Hematopoietic multipotent progenitor cell treated with erythropoietin and hydrocortisone succinate and interleukin-3 and kit ligand, for 8 days (in vitro differentiated cells): ENCODE results near the gene LRSAM1.

Experiments
- DNase-seq: peaks from one replicate; pipeline ENCODE4 v3.0.0-alpha.2; 2015

Gene LRSAM1

DNA sequence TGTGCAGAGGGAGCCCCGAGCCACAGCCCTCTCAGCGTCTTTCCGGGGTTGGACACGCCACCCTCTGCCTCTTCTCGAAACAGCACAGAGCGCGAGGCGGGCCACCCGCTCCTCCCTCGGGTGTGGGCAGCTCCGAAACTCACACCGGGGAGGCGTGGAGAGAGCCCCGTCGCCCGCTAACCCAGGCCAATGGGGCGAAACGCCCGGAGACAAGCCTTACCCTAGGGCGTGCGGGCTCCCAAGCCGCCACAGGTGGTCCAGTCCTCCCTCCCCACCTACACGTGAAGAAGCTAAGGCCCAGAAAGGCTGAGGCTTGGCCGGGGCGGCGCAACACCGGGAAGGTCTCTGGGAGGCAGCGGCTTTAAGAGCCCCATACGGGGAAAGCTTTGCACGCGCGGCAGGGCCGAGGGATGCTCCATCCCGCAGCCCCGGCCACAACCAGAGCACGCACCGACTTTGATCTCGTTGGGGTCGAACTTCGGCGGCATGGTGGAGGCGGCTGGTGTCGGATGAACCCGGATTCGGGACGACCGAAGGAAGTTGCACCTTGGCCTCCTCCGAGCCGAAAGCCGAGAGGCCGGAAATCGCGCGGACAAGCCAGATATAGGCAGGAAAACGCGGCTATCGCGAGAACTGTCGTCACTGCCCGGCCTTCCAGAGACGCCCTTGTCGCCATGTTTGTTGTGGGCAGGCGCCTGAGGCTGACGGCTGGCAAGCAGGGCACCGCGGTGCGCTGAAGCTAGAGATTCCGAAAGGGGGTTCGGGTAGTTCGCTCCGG, at the start of gene LRSAM1, which contains the start of gene RPL12:
LRSAM1 (plus strand) TSS at position 681 of the 778 bp plus-strand sequence. CDS start 3,018 bp downstream, outside the sequence.
RPL12 (minus strand) TSS at position 577 of the 778 bp plus-strand sequence; CDS start at position 488, 89 bp downstream.
- DNase-seq: peak; percentile 95

GRCh38 chr9:127402401-127403090, 48.8 kb upstream of the LRSAM1 start:
- no peak for DNase-seq

- no peak for DNase-seq
These were observed 47.7 kb upstream of the LRSAM1 start for GRCh38 chr9:127403507-127404192.

DNA sequence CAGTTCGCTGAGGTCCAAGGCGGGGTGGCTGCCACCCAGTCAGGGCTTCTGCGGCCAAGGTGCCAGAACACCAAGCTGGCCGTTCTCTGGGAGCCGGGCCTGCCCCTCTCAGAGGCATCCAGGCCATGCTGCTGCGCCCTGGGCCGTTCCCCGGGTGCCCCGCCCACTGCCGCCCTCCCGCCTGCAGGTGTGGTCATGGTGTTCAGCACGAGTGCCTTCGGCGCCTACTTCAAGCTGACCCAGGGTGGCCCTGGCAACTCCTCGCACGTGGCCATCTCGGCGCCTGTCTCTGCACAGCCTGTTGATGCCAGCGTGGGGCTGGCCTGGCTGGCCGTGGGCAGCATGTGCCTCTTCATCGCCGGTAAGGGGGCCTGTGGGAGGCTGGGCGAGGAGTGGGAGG, 46.7 kb upstream of the LRSAM1 start:
- no peak for DNase-seq

GRCh38 chr9:127405344-127406125, 45.8 kb upstream of the LRSAM1 start:
- no peak for DNase-seq

DNA sequence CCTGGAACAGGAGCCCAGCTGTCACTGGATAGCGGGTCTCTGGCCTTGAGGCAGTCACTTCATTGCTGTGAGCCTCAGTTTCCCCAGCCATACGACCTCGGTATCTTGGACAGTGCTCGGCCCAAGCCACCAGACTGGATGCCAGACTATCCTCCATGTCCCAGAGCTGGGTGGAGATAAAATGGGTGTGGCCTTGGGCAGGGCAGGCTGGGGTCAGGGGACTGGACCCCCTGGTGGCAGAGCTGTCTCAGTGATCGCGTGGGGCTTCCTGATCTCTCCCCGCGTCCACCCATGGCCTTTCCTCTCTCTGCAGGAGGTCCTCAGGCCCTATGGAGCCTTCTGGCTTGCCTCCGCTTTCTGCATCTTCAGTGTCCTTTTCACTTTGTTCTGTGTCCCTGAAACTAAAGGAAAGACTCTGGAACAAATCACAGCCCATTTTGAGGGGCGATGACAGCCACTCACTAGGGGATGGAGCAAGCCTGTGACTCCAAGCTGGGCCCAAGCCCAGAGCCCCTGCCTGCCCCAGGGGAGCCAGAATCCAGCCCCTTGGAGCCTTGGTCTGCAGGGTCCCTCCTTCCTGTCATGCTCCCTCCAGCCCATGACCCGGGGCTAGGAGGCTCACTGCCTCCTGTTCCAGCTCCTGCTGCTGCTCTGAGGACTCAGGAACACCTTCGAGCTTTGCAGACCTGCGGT, 44.4 kb upstream of the LRSAM1 start:
- DNase-seq: no peak

DNA sequence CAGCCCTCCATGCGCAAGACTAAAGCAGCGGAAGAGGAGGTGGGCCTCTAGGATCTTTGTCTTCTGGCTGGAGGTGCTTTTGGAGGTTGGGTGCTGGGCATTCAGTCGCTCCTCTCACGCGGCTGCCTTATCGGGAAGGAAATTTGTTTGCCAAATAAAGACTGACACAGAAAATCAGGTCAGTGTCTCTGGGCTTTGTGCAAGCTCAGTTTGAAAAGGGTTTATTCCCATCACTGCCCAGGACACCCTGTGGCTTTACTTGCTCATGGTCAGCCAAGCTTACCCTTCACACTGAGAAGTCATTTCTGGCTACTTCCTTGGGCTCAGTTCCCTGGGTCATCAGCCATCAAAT, 43.8 kb upstream of the LRSAM1 start:
- DNase-seq: no peak

GRCh38 chr9:127411122-127411521, 40.2 kb upstream of the LRSAM1 start:
- DNase-seq: no peak

- DNase-seq: no peak
These were observed 36.2 kb upstream of the LRSAM1 start for GRCh38 chr9:127415141-127415540.

DNA sequence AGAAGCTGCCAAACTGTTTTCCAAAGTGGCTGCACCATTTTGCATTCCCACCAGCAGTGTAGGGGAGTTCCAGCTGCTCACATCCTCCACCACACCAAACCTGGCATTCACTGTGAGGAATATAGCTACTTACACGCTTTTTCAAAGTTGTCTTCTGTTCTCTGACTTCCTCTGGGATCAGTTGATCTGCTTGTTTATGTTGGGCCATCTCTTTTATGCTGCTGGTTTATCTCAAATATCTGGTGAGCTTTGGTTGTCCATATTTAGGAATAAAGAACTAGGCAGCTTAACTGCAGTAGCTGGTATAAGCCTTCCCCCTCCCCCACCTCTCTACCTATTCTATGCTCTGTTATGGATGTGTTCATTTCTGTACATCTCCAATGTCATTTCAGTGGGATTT, 35.7 kb upstream of the LRSAM1 start:
- no peak for DNase-seq

- no peak for DNase-seq
These were observed 33.9 kb upstream of the LRSAM1 start for GRCh38 chr9:127417131-127418036.

DNA sequence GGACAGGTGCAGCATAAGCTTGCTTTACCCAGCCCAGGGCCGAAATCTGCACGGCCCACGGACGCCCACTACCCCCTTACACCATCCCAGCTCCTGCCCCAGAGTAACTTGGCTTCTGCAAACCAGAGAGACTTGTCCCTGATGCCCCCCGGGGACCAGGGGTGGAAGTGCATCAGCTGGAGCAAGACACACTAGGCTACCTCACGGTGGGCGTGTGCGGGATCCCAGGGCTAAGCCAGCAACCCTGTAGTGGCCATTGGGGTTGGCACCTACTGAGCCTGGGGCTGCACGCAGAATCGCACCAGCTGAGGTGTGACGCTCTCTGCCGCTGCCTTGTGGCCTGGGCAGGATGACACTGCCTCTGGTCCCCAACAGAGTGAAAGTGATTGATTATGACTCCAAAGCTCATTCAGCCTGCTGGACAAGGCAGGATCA, 33.3 kb upstream of the LRSAM1 start:
- DNase-seq: peak; percentile 64

- no peak for DNase-seq
These were observed 32.0 kb upstream of the LRSAM1 start for GRCh38 chr9:127419348-127419747.

- no peak for DNase-seq
These were observed 30.3 kb upstream of the LRSAM1 start for GRCh38 chr9:127421057-127421456.

DNA sequence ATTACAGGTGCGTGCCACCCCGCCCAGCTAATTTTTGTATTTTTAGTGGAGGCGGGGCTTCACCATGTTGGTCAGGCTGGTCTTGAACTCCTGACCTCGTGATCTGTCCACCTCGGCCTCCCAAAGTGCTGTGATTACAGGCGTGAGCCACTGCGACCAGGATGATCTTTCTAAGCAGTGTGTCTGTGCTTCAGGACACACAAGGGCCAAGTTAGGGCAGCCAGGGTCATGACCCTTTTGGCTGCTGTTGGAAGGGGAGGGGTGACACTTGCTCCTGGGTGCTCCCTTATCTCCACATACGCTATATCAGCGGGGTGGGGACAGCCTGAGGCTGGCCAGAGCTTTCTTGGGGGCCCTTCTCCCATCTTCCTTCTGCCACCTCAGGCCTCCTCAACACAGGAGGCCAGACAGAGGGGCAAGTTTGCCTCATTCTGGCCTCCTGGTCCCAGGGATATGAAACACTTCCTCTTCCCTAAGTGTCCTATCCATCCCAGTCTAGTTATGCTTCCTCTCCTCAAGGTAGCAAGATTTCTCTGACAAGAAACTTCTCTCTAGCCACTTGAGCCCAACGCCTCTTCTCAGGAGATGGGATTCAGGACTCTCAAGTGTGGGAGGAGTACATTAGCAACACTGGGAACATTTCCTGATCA, 29.1 kb upstream of the LRSAM1 start:
- DNase-seq: peak; percentile 66

- DNase-seq: no peak
These were observed 28.5 kb upstream of the LRSAM1 start for GRCh38 chr9:127422787-127423186.

DNA sequence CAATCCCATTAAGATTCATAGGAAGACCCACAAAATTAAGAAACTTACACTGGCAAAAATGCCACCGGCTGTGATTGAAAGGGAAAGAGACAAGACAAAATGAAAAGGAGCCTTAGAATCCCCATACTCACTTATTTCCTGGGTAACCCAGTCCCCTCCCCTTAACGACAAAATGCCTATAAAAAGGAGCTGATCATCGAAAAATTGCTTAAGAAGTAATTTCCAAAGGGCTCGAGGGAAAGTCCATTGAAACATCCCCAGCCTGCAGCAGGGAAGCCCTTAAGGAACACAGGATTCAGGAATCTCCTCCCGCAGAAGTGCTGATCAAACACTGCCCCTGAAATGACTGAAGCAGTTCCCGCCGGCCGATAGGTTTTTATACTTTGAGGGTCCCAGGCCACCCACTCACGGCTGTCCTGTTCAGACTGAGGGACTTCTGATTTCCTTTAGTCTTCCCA, 27.8 kb upstream of the LRSAM1 start:
- no peak for DNase-seq

DNA sequence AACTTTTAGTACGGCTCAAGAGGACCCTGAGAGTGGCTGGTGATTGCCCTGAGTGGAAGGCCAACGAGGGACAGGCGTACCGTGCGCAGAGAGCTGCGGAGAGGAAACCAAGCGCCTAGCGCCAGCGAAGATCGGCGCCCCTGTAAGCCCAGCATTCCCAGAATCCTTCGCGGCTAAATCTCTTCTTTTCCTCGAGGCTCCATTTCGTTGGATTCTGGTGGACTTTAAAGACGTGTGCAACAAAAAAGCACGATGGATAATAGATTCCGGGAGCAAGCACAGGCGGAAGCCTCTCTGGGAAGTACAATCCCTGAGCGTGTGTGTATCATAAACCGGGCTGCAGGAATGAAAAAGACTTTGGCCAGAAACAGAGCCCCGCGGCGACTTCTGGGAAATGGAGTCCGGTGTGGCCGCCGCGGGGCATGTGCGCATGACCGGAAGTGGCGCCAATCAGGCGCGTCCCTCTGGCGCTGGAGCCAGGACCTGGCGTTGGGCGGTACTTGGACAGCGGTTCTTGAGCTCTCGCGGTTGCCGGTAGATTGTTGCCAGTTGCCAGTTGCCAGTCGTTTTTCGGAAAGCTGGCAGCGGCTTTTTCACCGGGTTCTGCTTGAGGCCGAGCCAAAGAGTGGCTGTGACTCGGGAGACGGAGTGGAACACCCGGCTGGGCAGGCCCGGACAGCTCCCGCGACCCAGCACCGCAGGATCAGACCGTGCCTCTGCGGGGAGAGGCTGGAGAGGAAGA, 27.2 kb upstream of the LRSAM1 start, which contains the start of gene ZNF79:
ZNF79 (plus strand) TSS at position 449 of the 742 bp plus-strand sequence. CDS start 406 bp downstream, outside the sequence.
- peak; percentile 92 for DNase-seq

DNA sequence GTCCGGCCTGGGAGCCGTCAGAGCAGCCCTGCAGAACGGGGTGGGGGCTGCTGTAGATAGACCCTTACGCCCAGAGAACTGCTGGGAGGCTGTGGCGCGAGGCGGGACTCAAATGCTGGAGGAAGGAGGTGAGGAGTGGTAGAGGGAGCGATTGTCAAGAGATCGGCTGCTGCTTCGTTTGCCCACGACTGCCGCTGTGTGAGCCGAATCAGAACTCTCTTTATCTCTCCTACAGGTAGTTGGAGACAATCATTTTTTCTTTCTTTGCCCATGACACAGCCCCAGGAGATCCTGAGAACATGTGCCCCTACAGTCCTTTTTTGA, 26.7 kb upstream of the LRSAM1 start:
- peak; percentile 38 for DNase-seq

- no peak for DNase-seq
These were observed 24.6 kb upstream of the LRSAM1 start for GRCh38 chr9:127426756-127427155.
